Coronary artery (tissue), 2 donors: ENCODE results near the gene EIF2S2.

ENCODE experiments used
- DNase-seq: peaks from one replicate; pipeline ENCODE4 v3.0.0-alpha.2; 2017; ENCODE audit warnings: low spot score
- H3K27ac ChIP-seq, 2 donors: fragments of 200-600 bp; sonication (generic); one replicate each; pipeline ENCODE4 v1.5.1; 2016 to 2019
- H3K4me3 ChIP-seq: fragments of 200-600 bp; sonication (generic); 2 replicates; pipeline ENCODE4 v1.5.1; 2016; ENCODE audit warnings: mild to moderate bottlenecking, moderate library complexity
- CTCF ChIP-seq: fragments of 200-600 bp; sonication (generic); IDR thresholded peaks from one replicate; pipeline ENCODE4 v1.5.1; 2019; ENCODE audit warnings: antibody characterized with exemption

EIF2S2 gene

GRCh38 chr20:34061695-34062094 is 50.3 kb downstream of the EIF2S2 start:
- Histone ChIP-seq H3K4me3 (no peak overlapping the region), H3K27ac (no peak overlapping the region)
- TF ChIP-seq CTCF = no peak
- no peak for DNase-seq

GRCh38 chr20:34060970-34061369 is 51.1 kb downstream of the EIF2S2 start:
- Histone ChIP-seq H3K4me3 (no peak overlapping the region), H3K27ac (no peak overlapping the region)
- DNase-seq = no peak
- TF ChIP-seq CTCF = no peak

- H3K4me3 ChIP-seq = no peak overlapping the region
- DNase-seq = no peak
- TF ChIP-seq CTCF = no peak
- no peak overlapping the region for H3K27ac ChIP-seq
Observed at GRCh38 chr20:34058831-34059230, 53.2 kb downstream of the EIF2S2 start.

- no peak for TF ChIP-seq CTCF
- DNase-seq = no peak
- no peak overlapping the region for H3K27ac ChIP-seq
- H3K4me3 ChIP-seq = no peak overlapping the region
Observed at GRCh38 chr20:34055290-34055689, 56.8 kb downstream of the EIF2S2 start.

GRCh38 chr20:34052414-34052813 is 59.6 kb downstream of the EIF2S2 start:
- Histone ChIP-seq H3K27ac (no peak overlapping the region), H3K4me3 (no peak overlapping the region)
- no peak for DNase-seq
- TF ChIP-seq CTCF = no peak

GRCh38 chr20:34049897-34050695 is 61.9 kb downstream of the EIF2S2 start:
- no peak for TF ChIP-seq CTCF
- H3K27ac ChIP-seq = peak overlapping the region in 1 of 2 donors; percentile 20
- DNase-seq = no peak
- H3K4me3 ChIP-seq = no peak overlapping the region

GRCh38 chr20:34049389-34049788 is 62.7 kb downstream of the EIF2S2 start:
- no peak for TF ChIP-seq CTCF
- DNase-seq = no peak
- no peak overlapping the region for H3K27ac ChIP-seq

More at GRCh38 chr20:34049389-34049788, 62.7 kb downstream of the EIF2S2 start:
- no peak overlapping the region for H3K4me3 ChIP-seq
